Retinal pigment epithelial cell (primary cell): ENCODE measurements around the gene ZNF100.

Experiments
- DNase-seq: peaks from one replicate; pipeline ENCODE4 v3.0.0-alpha.2; 2010; ENCODE audit warnings: low read depth
- H3K4me3 ChIP-seq: 2 replicates; pipeline ENCODE4 v1.5.1; 2011; ENCODE audit warnings: mild to moderate bottlenecking, low read length, control low read depth, moderate library complexity
- TF ChIP-seq, protein P1 (sequence below): conservative IDR thresholded peaks from 2 replicates; pipeline ENCODE4 v1.5.1; 2011; ENCODE audit warnings: low read depth, low read length, control low read depth, inconsistent platforms

The ZNF100 gene

DNA sequence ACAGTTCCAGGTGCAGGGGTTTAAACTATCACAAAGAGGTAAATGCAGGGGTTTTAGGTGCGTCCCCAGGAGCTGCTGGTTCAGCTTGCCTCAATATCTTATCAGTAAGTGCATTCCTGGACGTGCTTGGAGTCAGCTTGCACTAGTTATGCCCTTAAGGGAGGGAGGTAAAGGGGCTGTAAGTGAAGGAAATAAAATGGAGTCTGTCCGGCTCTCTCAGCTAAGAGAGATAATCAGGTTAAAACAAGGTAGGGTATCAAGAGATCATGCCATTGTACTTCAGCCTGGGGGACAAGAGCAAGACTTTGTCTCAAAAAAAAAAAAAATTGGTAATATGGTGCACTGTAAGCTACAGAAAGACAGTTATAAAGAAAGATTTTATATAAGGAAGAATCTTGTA, 69.7 kb downstream of the ZNF100 start:
- TF ChIP-seq, protein P1, sequence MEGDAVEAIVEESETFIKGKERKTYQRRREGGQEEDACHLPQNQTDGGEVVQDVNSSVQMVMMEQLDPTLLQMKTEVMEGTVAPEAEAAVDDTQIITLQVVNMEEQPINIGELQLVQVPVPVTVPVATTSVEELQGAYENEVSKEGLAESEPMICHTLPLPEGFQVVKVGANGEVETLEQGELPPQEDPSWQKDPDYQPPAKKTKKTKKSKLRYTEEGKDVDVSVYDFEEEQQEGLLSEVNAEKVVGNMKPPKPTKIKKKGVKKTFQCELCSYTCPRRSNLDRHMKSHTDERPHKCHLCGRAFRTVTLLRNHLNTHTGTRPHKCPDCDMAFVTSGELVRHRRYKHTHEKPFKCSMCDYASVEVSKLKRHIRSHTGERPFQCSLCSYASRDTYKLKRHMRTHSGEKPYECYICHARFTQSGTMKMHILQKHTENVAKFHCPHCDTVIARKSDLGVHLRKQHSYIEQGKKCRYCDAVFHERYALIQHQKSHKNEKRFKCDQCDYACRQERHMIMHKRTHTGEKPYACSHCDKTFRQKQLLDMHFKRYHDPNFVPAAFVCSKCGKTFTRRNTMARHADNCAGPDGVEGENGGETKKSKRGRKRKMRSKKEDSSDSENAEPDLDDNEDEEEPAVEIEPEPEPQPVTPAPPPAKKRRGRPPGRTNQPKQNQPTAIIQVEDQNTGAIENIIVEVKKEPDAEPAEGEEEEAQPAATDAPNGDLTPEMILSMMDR = no peak
- DNase-seq = no peak
- H3K4me3 ChIP-seq = no peak overlapping the region

DNA sequence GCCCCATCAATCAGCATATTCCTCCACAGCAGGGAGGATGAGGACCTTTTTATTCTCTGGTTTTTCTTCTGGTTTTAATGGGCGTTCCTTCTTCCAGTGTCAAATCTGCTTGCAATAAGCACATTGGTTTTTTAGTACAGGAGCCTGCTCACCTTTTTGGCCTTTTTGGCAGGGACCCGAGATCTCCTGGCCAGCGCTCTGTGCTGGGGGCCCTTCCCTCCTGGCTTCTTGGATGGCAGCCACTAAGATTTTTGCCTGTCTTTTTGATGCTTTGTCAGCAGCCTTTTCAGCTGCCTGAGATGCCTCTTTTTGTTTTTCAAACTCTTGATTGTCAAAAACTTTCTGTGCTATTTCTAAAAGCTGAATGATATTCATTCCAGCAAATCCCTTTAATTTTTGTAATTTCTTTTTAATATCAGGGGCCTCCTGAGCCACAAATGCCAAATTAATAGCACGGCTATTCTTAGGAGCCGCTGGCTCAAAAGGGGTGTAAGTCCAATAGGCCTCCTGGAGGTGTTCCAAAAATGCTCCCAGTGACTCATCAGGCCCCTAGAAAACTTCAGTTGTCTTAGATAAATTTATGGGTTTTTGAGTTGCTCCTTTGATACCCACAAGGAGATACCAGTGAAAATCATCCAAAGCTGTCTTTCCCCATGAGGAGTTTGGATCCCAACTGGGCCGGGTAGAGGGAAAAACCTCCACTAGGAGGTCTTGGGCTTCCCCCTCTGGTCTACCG, 73.0 kb downstream of the ZNF100 start:
- TF ChIP-seq, protein P1 = no peak
- DNase-seq = no peak
- no peak overlapping the region for H3K4me3 ChIP-seq

DNA sequence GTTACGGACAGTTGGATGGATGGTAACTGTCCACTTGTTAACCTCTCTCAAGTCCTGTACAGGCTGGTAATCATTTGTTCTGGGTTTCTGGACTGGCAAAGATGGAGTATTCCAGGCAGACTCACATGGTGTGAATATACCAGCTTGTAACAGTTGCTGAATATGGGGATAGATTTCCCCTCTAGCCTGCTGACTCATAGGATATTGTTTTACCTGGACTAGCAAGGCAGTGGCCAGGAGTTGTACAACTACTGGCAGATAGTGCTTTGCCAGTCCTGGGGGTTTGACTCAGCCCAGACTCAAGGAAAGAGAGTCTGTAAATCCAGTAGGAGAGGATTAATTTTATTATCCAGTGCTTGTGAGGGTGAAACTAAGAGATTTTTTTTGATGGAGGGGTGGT, 74.0 kb downstream of the ZNF100 start:
- DNase-seq = no peak
- TF ChIP-seq, protein P1 = no peak
- H3K4me3 ChIP-seq = no peak overlapping the region

DNA sequence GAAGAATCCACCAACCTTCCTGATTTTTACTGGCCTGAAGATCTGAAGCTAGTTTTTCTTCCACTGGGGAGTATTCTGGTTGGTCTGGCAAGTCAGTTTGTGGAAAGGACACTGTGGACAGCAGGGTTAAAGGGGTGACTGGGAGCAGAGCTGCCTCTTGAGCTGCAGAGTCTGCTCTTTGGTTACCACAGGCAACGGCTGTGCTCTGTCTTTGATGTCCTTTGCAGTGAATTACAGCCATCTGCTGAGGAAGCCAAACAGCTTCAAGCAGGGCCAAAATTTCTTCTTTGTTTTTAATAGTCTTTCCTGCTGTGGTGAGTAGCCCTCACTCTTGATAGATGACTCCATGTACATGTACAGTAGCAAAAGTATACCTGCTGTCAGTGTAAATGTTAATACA, 75.7 kb downstream of the ZNF100 start:
- no peak for DNase-seq
- no peak overlapping the region for H3K4me3 ChIP-seq
- TF ChIP-seq, protein P1 = no peak

DNA sequence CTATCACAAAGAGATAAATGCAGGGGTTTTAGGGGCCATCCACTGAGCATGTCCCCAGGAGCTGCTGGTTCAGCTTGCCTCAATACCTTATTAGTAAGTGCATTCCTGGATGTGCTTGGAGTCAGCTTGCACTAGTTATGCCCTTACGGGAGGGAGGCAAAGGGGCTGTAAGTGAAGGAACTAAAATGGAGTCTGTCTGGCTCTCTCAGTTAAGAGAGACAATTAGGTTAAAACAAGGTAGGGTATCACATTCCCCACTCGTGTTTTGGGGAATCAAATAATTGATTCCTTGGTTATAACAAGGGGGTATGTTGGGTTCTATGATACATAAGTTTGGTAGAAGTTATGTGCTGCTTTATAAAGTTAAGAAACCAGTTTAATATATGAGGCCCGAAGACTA, 78.9 kb downstream of the ZNF100 start:
- TF ChIP-seq, protein P1 = no peak
- no peak overlapping the region for H3K4me3 ChIP-seq
- DNase-seq = no peak

DNA sequence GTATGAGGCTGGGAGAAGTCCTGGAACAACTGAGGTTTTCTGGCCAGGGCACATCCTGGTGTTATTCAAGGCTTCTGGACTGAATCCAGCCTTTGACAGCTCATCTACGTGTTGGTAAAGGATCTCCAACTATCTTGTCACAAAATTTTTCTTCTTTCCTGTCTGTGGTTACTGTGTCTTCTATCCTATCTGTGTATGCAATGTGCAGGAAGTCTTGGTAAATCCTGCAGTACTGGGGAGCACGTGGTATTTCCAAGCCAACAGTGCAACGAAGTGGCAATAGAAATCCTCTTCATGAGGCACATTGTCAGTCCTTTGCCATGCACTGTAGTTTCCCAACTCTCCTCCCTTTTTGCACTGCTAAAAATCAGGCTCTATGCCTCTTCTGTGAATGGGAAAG, 86.7 kb downstream of the ZNF100 start:
- TF ChIP-seq, protein P1 = no peak
- H3K4me3 ChIP-seq = no peak overlapping the region

DNA sequence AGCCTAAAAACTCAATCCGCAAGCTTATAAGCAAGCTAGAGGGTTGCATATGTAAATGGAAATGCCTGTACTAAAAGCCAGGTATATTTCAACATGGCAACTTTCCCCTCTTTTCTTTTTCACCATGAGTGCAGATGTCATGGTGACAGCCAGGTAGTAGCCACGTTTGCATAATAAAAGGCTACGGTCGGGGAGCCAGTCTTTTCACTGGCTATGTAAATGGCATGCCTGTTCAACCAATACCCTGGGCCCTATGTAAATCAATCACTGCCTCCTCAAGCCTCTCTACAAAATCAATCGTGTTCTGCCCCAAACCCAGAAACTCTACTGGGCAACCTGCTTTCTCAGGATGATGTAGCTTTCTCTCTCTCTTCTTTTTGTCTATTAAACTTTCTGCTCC, 87.4 kb downstream of the ZNF100 start:
- no peak for DNase-seq
- no peak overlapping the region for H3K4me3 ChIP-seq
- TF ChIP-seq, protein P1 = no peak

More for the DNA sequence above, 86.7 kb downstream of the ZNF100 start:
- DNase-seq = no peak
